ENCODE measurements around the gene VPS26A. TPM values are rescaled to one million over a fixed set of nuclear protein-coding genes. Genes with fewer than 3 reads are reported as not detected.

VPS26A gene
- total RNA-seq, 6 experiments from 2014 or later, result 47.9 to 62.8 (median 61.4) TPM

DNA sequence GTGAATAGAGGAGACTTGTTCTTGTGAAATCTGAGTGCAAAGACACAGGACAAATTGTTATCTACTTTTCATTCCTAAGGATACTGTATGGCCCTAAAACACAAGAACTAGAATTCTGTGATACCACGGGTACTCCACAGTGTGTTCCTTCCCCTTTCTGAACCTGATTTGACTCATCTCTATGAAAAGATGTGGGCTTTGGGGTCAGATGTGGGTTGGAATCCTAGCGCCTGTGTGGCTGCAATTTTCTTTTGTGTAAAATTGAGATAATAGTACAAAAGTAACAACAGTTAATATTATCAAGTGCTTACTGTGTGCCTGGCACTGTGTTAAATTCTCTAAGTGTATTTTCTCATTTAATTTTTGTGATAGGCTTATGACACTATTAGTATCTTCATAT, 27.9 kb upstream of the VPS26A start:
- peaks cover 2% of the 10 kb centered on the region; the same call in 1 of the 2 replicates for H3K27me3 Mint-ChIP-seq (ENCODE audit: insufficient read depth)
- H3K27ac Mint-ChIP-seq, result no peak overlapping the region
- peaks cover 27% of the 10 kb centered on the region for H3K4me1 Mint-ChIP-seq (ENCODE audit: low read depth)
- no peak overlapping the region for H3K4me3 Mint-ChIP-seq
- DNase-seq, result no peak
- no peaks in the 10 kb centered on the region for H3K9me3 Mint-ChIP-seq
- TF ChIP-seq CTCF (IDR thresholded peaks at IDR 0.05), result no peak
- peaks cover 12% of the 10 kb centered on the region for H3K36me3 Mint-ChIP-seq (ENCODE audit: low read depth)

GRCh38 chr10:69097729-69098128, 26.2 kb upstream of the VPS26A start:
- Mint-ChIP-seq H3K27ac (no peak overlapping the region; the same call in 1 of the 2 replicates), H3K4me3 (no peak overlapping the region), H3K4me1 (ENCODE audit: low read depth) (peaks cover 32% of the 10 kb centered on the region), H3K36me3 (ENCODE audit: low read depth) (peaks cover 24% of the 10 kb centered on the region), H3K9me3 (no peaks in the 10 kb centered on the region), H3K27me3 (ENCODE audit: insufficient read depth) (peaks cover 5% of the 10 kb centered on the region)
- DNase-seq, result no peak
- no peak for TF ChIP-seq CTCF (IDR thresholded peaks at IDR 0.05)

GRCh38 chr10:69100136-69100872, 23.7 kb upstream of the VPS26A start:
- Mint-ChIP-seq H3K9me3 (no peaks in the 10 kb centered on the region), H3K4me3 (no peak overlapping the region), H3K4me1 (ENCODE audit: low read depth) (peaks cover 24% of the 10 kb centered on the region), H3K27ac (peak overlapping the region; percentile 82), H3K36me3 (ENCODE audit: low read depth) (peaks cover 32% of the 10 kb centered on the region), H3K27me3 (ENCODE audit: insufficient read depth) (peaks cover 7% of the 10 kb centered on the region)
- DNase-seq, result no peak
- TF ChIP-seq CTCF (IDR thresholded peaks at IDR 0.05), result no peak

DNA sequence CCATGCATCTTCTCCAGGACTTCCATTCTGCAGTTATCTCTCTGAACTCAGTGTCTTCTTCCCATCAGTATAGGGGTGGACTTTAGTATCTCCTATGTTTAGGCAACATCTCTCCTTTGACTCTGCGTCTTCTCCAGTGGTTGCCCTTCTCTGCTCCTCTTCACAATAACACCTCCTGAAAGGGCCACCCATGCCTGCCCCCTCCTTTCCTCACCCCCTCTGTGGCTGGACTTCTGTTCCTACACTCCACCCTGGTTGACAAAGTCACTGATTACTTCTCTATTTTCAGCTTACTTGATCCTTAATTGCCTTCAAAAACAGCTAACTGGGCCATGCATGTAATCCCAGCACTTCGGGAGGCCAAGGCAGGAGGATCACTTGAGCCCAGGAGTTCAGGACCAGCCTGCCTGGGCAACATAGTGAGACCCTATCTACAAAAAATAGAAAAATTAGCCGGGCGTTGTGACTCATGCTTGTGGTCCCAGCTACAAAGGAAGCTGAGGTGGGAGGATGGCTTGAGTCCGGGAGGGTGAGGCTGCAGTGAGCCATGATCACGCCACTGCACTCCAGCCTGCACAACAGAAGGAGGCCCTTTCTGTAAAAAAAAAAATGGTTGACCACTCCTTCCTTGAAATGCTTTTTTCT, 22.4 kb upstream of the VPS26A start:
- Mint-ChIP-seq H3K36me3 (ENCODE audit: low read depth) (peaks cover 35% of the 10 kb centered on the region), H3K27ac (peak overlapping the region; percentile 57), H3K27me3 (ENCODE audit: insufficient read depth) (peaks cover 8% of the 10 kb centered on the region), H3K4me3 (peak overlapping the region; percentile 44; the same call in 1 of the 2 replicates), H3K4me1 (ENCODE audit: low read depth) (peaks cover 24% of the 10 kb centered on the region), H3K9me3 (no peaks in the 10 kb centered on the region)
- no peak for TF ChIP-seq CTCF (IDR thresholded peaks at IDR 0.05)
- DNase-seq, result peak; percentile 44

- peaks cover 35% of the 10 kb centered on the region for H3K36me3 Mint-ChIP-seq (ENCODE audit: low read depth)
- no peak for TF ChIP-seq CTCF (IDR thresholded peaks at IDR 0.05)
- H3K4me3 Mint-ChIP-seq, result peak overlapping the region; percentile 44
- peak overlapping the region; percentile 57; the same call in 1 of the 2 replicates for H3K27ac Mint-ChIP-seq
- peaks cover 24% of the 10 kb centered on the region for H3K4me1 Mint-ChIP-seq (ENCODE audit: low read depth)
- H3K9me3 Mint-ChIP-seq, result no peaks in the 10 kb centered on the region
- peaks cover 8% of the 10 kb centered on the region for H3K27me3 Mint-ChIP-seq (ENCODE audit: insufficient read depth)
- DNase-seq, result no peak
Measured at GRCh38 chr10:69102440-69102839, 21.5 kb upstream of the VPS26A start.

Measured in HFFc6 (cell line).